Neural progenitor cell (in vitro differentiated cells): Measurements from ENCODE around the gene IL17RA. TPM values are rescaled to one million over a fixed set of nuclear protein-coding genes. Genes with fewer than 3 reads are reported as not detected.

Experiments
- DNase-seq: peaks from one replicate; pipeline ENCODE4 v3.0.0-alpha.2; 2016; ENCODE audit warnings: low spot score
- H2AFZ ChIP-seq: fragments of 200-600 bp; sonication (generic); replicated peaks from 2 replicates; pipeline ENCODE4 v1.6.1; 2016; ENCODE audit warnings: antibody characterized with exemption
- H3F3A ChIP-seq: fragments of 200-600 bp; sonication (generic); 2 replicates; pipeline ENCODE4 v1.6.1; 2016; ENCODE audit warnings: antibody characterized with exemption, low read depth
- H3K27ac ChIP-seq: fragments of 200-600 bp; sonication (generic); 2 replicates; pipeline ENCODE4 v1.5.1; 2016; ENCODE audit warnings: mild to moderate bottlenecking
- H3K27me3 ChIP-seq: fragments of 200-600 bp; sonication (generic); 2 replicates; pipeline ENCODE4 v1.6.1; 2016; ENCODE audit warnings: mild to moderate bottlenecking, moderate library complexity
- H3K36me3 ChIP-seq: fragments of 200-600 bp; sonication (generic); 2 replicates; pipeline ENCODE4 v1.5.1; 2016
- H3K4me1 ChIP-seq: fragments of 200-600 bp; sonication (generic); 2 replicates; pipeline ENCODE4 v1.6.1; 2016; ENCODE audit warnings: mixed run types
- H3K4me2 ChIP-seq: fragments of 200-600 bp; sonication (generic); 2 replicates; pipeline ENCODE4 v1.6.1; 2016
- H3K4me3 ChIP-seq: fragments of 200-600 bp; sonication (generic); 2 replicates; pipeline ENCODE4 v1.5.1; 2016
- H3K79me2 ChIP-seq: fragments of 200-600 bp; sonication (generic); 2 replicates; pipeline ENCODE4 v1.6.1; 2016; ENCODE audit warnings: low read depth
- H3K9ac ChIP-seq: fragments of 200-600 bp; sonication (generic); 2 replicates; pipeline ENCODE4 v1.6.1; 2016
- H3K9me3 ChIP-seq: fragments of 200-600 bp; sonication (generic); 2 replicates; pipeline ENCODE4 v1.5.1; 2016; ENCODE audit warnings: low read depth
- H4K20me1 ChIP-seq: fragments of 200-600 bp; sonication (generic); 2 replicates; pipeline ENCODE4 v1.6.1; 2016; ENCODE audit warnings: low read depth
- H3K27ac Mint-ChIP-seq: 3 replicates; pipeline ENCODE4 v1.8.0; 2021; ENCODE audit warnings: mixed read lengths
- H3K27me3 Mint-ChIP-seq: 2 replicates; pipeline ENCODE4 v1.8.0; 2022; ENCODE audit warnings: low read depth, mild to moderate bottlenecking, inconsistent platforms, moderate library complexity, mixed read lengths; ENCODE audit not compliant: insufficient read depth
- H3K36me3 Mint-ChIP-seq: 3 replicates; pipeline ENCODE4 v1.8.0; 2021; ENCODE audit warnings: mixed read lengths
- H3K4me1 Mint-ChIP-seq: 3 replicates; pipeline ENCODE4 v1.8.0; 2021; ENCODE audit warnings: mixed read lengths
- H3K4me3 Mint-ChIP-seq: 3 replicates; pipeline ENCODE4 v1.8.0; 2021; ENCODE audit warnings: mild to moderate bottlenecking, moderate library complexity, mixed read lengths
- H3K9me3 Mint-ChIP-seq: 3 replicates; pipeline ENCODE4 v1.8.0; 2020; ENCODE audit warnings: mixed read lengths
- CTCF ChIP-seq: fragments of 200-600 bp; sonication (generic); IDR thresholded peaks from 2 replicates; pipeline ENCODE4 v1.5.1; 2017; ENCODE audit warnings: antibody characterized with exemption, mild to moderate bottlenecking
- EZH2 ChIP-seq: fragments of 200-600 bp; sonication (generic); IDR thresholded peaks from 2 replicates; pipeline ENCODE4 v1.6.1; 2017; ENCODE audit warnings: antibody characterized with exemption, mild to moderate bottlenecking, moderate library complexity
- EZH2phosphoT487 ChIP-seq: fragments of 200-600 bp; sonication (generic); IDR thresholded peaks from 2 replicates; pipeline ENCODE4 v1.6.1; 2017; ENCODE audit warnings: antibody characterized with exemption
- total RNA-seq: library from RNA; depleted of rRNA; stranded (reverse); fragments of >200 nt; gene quantifications from 2 replicates; pipeline ENCODE4 v1.2.3, GENCODE V29; 2015; ENCODE audit warnings: low replicate concordance

Gene IL17RA
- total RNA-seq, 1 donor from 2014 or later, result 5.2 TPM

GRCh38 chr22:17043521-17043920 lies 41.3 kb upstream of the IL17RA start:
- H3K4me2 ChIP-seq, result no peak overlapping the region
- no peaks in the 10 kb centered on the region for H3K9me3 ChIP-seq
- no peak overlapping the region for H3K4me3 ChIP-seq
- no peaks in the 10 kb centered on the region for H4K20me1 ChIP-seq
- Mint-ChIP-seq H3K27ac (no peak overlapping the region), H3K4me3 (no peak overlapping the region), H3K36me3 (no peaks in the 10 kb centered on the region), H3K27me3 (no peaks in the 10 kb centered on the region), H3K9me3 (no peaks in the 10 kb centered on the region), H3K4me1 (no peaks in the 10 kb centered on the region)
- no peaks in the 10 kb centered on the region for H3K36me3 ChIP-seq
- H3F3A ChIP-seq, result no peaks in the 10 kb centered on the region
- no peak overlapping the region for H3K27ac ChIP-seq
- no peaks in the 10 kb centered on the region for H3K79me2 ChIP-seq
- DNase-seq, result no peak
- H3K27me3 ChIP-seq, result no peaks in the 10 kb centered on the region
- H3K4me1 ChIP-seq, result no peaks in the 10 kb centered on the region
- H2AFZ ChIP-seq, result no peak overlapping the region
- no peak overlapping the region for H3K9ac ChIP-seq
- TF ChIP-seq CTCF (no peak), EZH2 (no peak), EZH2phosphoT487 (no peak)

- H3K27ac ChIP-seq, result no peak overlapping the region
- H3K27me3 Mint-ChIP-seq, result no peaks in the 10 kb centered on the region
- no peak for TF ChIP-seq EZH2phosphoT487
- no peaks in the 10 kb centered on the region for H4K20me1 ChIP-seq
- no peak overlapping the region for H3K4me2 ChIP-seq
- H3K27me3 ChIP-seq, result no peaks in the 10 kb centered on the region
- no peaks in the 10 kb centered on the region for H3F3A ChIP-seq
- no peak overlapping the region for H3K27ac Mint-ChIP-seq
- no peaks in the 10 kb centered on the region for H3K4me1 ChIP-seq
- no peaks in the 10 kb centered on the region for H3K9me3 ChIP-seq
- no peak overlapping the region for H3K4me3 ChIP-seq
- H3K4me3 Mint-ChIP-seq, result no peak overlapping the region
- no peaks in the 10 kb centered on the region for H3K9me3 Mint-ChIP-seq
- H2AFZ ChIP-seq, result no peak overlapping the region
- no peaks in the 10 kb centered on the region for H3K79me2 ChIP-seq
- no peak overlapping the region for H3K9ac ChIP-seq
- no peaks in the 10 kb centered on the region for H3K4me1 Mint-ChIP-seq
- H3K36me3 ChIP-seq, result no peaks in the 10 kb centered on the region
- no peak for DNase-seq
- no peaks in the 10 kb centered on the region for H3K36me3 Mint-ChIP-seq
These were observed 38.0 kb upstream of the IL17RA start for GRCh38 chr22:17046566-17047348.

GRCh38 chr22:17047656-17048055 lies 37.1 kb upstream of the IL17RA start:
- Histone ChIP-seq H3K4me2 (no peak overlapping the region), H3K27ac (no peak overlapping the region), H3K27me3 (no peaks in the 10 kb centered on the region), H2AFZ (no peak overlapping the region), H3K9me3 (no peaks in the 10 kb centered on the region), H3K79me2 (no peaks in the 10 kb centered on the region), H3K4me3 (no peak overlapping the region), H4K20me1 (no peaks in the 10 kb centered on the region), H3K4me1 (no peaks in the 10 kb centered on the region), H3K36me3 (no peaks in the 10 kb centered on the region), H3F3A (no peaks in the 10 kb centered on the region), H3K9ac (no peak overlapping the region)
- H3K27ac Mint-ChIP-seq, result no peak overlapping the region
- no peaks in the 10 kb centered on the region for H3K4me1 Mint-ChIP-seq
- DNase-seq, result no peak
- no peaks in the 10 kb centered on the region for H3K36me3 Mint-ChIP-seq
- TF ChIP-seq EZH2phosphoT487, result no peak
- no peak for TF ChIP-seq CTCF
- no peaks in the 10 kb centered on the region for H3K9me3 Mint-ChIP-seq
- H3K27me3 Mint-ChIP-seq, result no peaks in the 10 kb centered on the region
- no peak overlapping the region for H3K4me3 Mint-ChIP-seq

- Histone ChIP-seq H3K9ac (no peak overlapping the region), H4K20me1 (no peaks in the 10 kb centered on the region), H3F3A (no peaks in the 10 kb centered on the region), H3K27ac (no peak overlapping the region), H2AFZ (no peak overlapping the region), H3K4me3 (no peak overlapping the region), H3K36me3 (no peaks in the 10 kb centered on the region), H3K27me3 (peaks cover 6% of the 10 kb centered on the region), H3K4me2 (no peak overlapping the region), H3K9me3 (no peaks in the 10 kb centered on the region), H3K79me2 (no peaks in the 10 kb centered on the region), H3K4me1 (no peaks in the 10 kb centered on the region)
- H3K36me3 Mint-ChIP-seq, result no peaks in the 10 kb centered on the region
- no peak overlapping the region for H3K4me3 Mint-ChIP-seq
- H3K9me3 Mint-ChIP-seq, result no peaks in the 10 kb centered on the region
- H3K4me1 Mint-ChIP-seq, result no peaks in the 10 kb centered on the region
- H3K27ac Mint-ChIP-seq, result no peak overlapping the region
- H3K27me3 Mint-ChIP-seq, result peaks cover 5% of the 10 kb centered on the region
- no peak for TF ChIP-seq EZH2phosphoT487
- no peak for TF ChIP-seq CTCF
- TF ChIP-seq EZH2, result no peak
- DNase-seq, result no peak
These were observed 28.7 kb upstream of the IL17RA start for GRCh38 chr22:17056058-17056457.
